GM20000 (cell line): ENCODE measurements around the gene STAG1.
"Not testable (repeated sequence)": the region's sequence is repeated elsewhere in the genome, so short reads cannot be mapped to it uniquely, and the experiment has no call there.

Source experiments
- DNase-seq: peaks from one replicate; pipeline ENCODE4 v3.0.0; 2012; ENCODE audit warnings: low spot score
- CTCF ChIP-seq: IDR thresholded peaks from 2 replicates; pipeline ENCODE4 v1.5.1; 2012; ENCODE audit warnings: mild to moderate bottlenecking, control low read depth; ENCODE audit errors: extremely low read depth, missing control alignments

STAG1 gene

GRCh38 chr3:136711277-136711676 lies 40.9 kb downstream of the STAG1 start:
- TF ChIP-seq CTCF, result no peak
- DNase-seq, result no peak

GRCh38 chr3:136709775-136710174 lies 42.4 kb downstream of the STAG1 start:
- not testable (repeated sequence) for DNase-seq

- TF ChIP-seq CTCF, result no peak
- no peak for DNase-seq
Measured at GRCh38 chr3:136708333-136708985, 43.7 kb downstream of the STAG1 start.

GRCh38 chr3:136703429-136703828 lies 48.7 kb downstream of the STAG1 start:
- no peak for TF ChIP-seq CTCF
- no peak for DNase-seq

GRCh38 chr3:136699271-136699828 lies 52.8 kb downstream of the STAG1 start:
- no peak for TF ChIP-seq CTCF
- no peak for DNase-seq

- DNase-seq, result no peak
Measured at GRCh38 chr3:136698361-136698760, 53.8 kb downstream of the STAG1 start.

GRCh38 chr3:136696797-136697196 lies 55.4 kb downstream of the STAG1 start:
- TF ChIP-seq CTCF, result no peak
- no peak for DNase-seq

More at GRCh38 chr3:136698361-136698760, 53.8 kb downstream of the STAG1 start:
- no peak for TF ChIP-seq CTCF

- no peak for DNase-seq
- TF ChIP-seq CTCF, result no peak
Measured at GRCh38 chr3:136694321-136694720, 57.9 kb downstream of the STAG1 start.
